Measurements from ENCODE around the gene ANKRD12.
"Not testable (repeated sequence)": the region's sequence is repeated elsewhere in the genome, so short reads cannot be mapped to it uniquely, and the experiment has no call there.

Gene ANKRD12

GRCh38 chr18:9147440-9148202 is 11.0 kb downstream of the ANKRD12 start:
- peak; percentile 7 for DNase-seq

- DNase-seq = no peak
Observed at GRCh38 chr18:9148203-9148552, 11.6 kb downstream of the ANKRD12 start.

- DNase-seq = no peak
Observed at GRCh38 chr18:9150121-9150520, 13.5 kb downstream of the ANKRD12 start.

GRCh38 chr18:9153256-9153655 is 16.7 kb downstream of the ANKRD12 start:
- DNase-seq = no peak

- DNase-seq = no peak
Observed at GRCh38 chr18:9156604-9157249, 20.1 kb downstream of the ANKRD12 start.

GRCh38 chr18:9157806-9158205 is 21.2 kb downstream of the ANKRD12 start:
- DNase-seq = no peak

GRCh38 chr18:9160014-9160413 is 23.4 kb downstream of the ANKRD12 start:
- no peak for DNase-seq

GRCh38 chr18:9162663-9163062 is 26.1 kb downstream of the ANKRD12 start:
- not testable (repeated sequence) for DNase-seq

GRCh38 chr18:9164149-9164548 is 27.6 kb downstream of the ANKRD12 start:
- not testable (repeated sequence) for DNase-seq

GRCh38 chr18:9165883-9166282 is 29.3 kb downstream of the ANKRD12 start:
- not testable (repeated sequence) for DNase-seq

- not testable (repeated sequence) for DNase-seq
Observed at GRCh38 chr18:9169515-9169914, 32.9 kb downstream of the ANKRD12 start.

GRCh38 chr18:9171919-9172318 is 35.3 kb downstream of the ANKRD12 start:
- DNase-seq = not testable (repeated sequence)

GRCh38 chr18:9172506-9173127 is 36.0 kb downstream of the ANKRD12 start:
- no peak for DNase-seq

- DNase-seq = no peak
Observed at GRCh38 chr18:9173770-9174233, 37.2 kb downstream of the ANKRD12 start.

- no peak for DNase-seq
Observed at GRCh38 chr18:9174302-9174701, 37.7 kb downstream of the ANKRD12 start.

GRCh38 chr18:9175115-9175514 is 38.5 kb downstream of the ANKRD12 start:
- no peak for DNase-seq

- DNase-seq = no peak
Observed at GRCh38 chr18:9177031-9177430, 40.5 kb downstream of the ANKRD12 start.

- DNase-seq = no peak
Observed at GRCh38 chr18:9177466-9177865, 40.9 kb downstream of the ANKRD12 start.

GRCh38 chr18:9178557-9178956 is 42.0 kb downstream of the ANKRD12 start:
- no peak for DNase-seq

- no peak for DNase-seq
Observed at GRCh38 chr18:9181275-9181674, 44.7 kb downstream of the ANKRD12 start.

- no peak for DNase-seq
Observed at GRCh38 chr18:9182852-9183399, 46.3 kb downstream of the ANKRD12 start.

- DNase-seq = no peak
Observed at GRCh38 chr18:9184998-9185613, 48.5 kb downstream of the ANKRD12 start.

All from NCI-H510A (cell line).